ENCODE results near the gene SLC2A4RG.

SLC2A4RG gene

GRCh38 chr20:63739130-63740069 lies at the start of gene SLC2A4RG:
Gene SLC2A4RG, plus strand, starts transcription at chr20:63739776. Its CDS starts 137 bp downstream, at chr20:63739913.
- no peak for DNase-seq

- no peak for DNase-seq
Observed at GRCh38 chr20:63690003-63690897, 49.3 kb upstream of the SLC2A4RG start.

- no peak for DNase-seq
Observed at GRCh38 chr20:63690898-63691710, 48.5 kb upstream of the SLC2A4RG start.

- no peak for DNase-seq
Observed at GRCh38 chr20:63691711-63692435, 47.7 kb upstream of the SLC2A4RG start.

DNA sequence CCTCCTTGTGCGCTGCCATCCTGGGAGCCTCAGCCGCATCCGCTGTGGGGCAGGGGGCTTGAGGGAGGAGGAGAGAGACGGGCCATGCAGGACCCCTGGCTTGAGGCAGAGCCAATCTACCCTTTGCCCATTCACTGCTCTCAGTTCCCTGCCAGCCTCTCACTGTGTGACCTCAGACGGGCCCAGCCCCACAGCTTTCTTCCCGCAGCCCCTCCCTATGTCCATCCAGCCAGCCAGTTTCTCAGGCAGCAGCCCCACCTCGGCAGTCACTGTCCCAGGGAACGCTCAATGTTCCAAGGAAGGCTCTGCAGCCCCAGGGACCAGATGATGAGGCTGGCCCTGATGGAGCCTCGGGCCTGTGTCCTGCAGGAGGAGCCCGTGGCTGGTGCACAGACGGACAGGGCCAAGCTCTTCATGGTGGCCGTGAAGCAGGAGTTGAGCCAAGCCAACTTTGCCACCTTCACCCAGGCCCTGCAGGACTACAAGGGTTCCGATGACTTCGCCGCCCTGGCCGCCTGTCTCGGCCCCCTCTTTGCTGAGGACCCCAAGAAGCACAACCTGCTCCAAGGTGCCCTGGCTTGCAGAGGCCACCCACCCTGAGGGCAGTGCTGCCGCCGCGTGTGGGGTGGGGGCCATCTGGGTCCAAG lies 47.0 kb upstream of the SLC2A4RG start:
- DNase-seq, result no peak

DNA sequence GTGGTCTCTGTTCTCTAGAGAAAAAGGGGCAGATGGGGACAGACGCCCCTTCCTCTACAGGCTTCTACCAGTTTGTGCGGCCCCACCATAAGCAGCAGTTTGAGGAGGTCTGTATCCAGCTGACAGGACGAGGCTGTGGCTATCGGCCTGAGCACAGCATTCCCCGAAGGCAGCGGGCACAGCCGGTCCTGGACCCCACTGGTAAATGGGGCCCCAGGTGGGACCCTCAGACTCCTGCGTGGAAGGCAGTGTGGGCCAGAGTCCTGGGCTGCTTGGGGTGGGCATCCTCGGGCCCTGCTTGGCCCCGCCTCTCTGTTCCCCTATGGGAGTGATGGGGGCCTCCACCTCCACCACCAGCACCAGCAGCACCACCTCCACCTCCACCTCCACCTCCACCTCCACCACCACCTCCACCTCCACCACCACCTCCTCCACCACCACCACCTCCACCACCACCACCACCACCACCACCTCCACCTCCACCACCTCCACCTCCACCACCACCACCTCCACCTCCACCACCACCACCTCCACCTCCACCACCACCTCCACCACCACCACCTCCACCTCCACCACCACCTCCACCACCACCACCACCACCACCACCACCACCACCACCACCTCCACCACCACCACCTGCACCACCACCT lies 46.4 kb upstream of the SLC2A4RG start:
- DNase-seq, result no peak

DNA sequence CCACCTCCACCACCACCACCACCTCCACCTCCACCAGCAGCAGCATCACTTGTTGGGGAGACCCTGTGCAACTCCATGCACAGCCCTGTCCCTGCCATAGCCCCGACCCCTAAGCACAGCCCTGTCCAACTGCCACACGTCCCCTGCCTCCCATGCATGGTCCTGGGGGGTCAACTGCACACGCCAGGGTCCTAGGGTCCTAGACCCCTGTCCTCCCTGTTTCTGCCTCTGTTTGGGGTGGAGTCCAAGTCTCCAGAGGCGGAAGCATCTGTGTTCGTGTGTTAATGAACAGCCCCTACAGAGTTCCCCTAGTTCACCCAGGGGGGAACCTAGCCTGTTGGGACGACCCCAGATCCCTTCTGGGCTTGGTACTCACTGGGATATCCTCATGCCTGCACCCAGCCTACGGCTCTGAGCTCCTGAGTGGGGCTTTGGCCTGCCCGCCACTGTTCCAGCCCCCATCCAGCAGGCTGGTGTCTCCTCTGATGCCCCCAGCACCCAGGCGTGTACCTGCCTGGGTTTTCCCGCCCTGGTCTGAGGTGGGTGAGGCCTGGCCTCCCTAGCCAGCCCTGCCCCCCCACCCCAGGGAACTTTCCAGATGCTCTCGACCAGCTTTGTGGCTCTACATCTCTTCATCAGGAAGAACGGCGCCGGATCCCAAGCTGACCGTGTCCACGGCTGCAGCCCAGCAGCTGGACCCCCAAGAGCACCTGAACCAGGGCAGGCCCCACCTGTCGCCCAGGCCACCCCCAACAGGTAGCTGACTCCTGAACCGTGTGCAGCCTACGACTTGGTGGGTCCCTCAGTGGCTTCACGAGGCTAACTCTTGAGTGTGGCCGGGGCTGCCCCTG lies 45.6 kb upstream of the SLC2A4RG start:
- DNase-seq, result no peak

- DNase-seq, result no peak
Observed at GRCh38 chr20:63694584-63695423, 44.8 kb upstream of the SLC2A4RG start.

- no peak for DNase-seq
Observed at GRCh38 chr20:63695424-63696305, 43.9 kb upstream of the SLC2A4RG start.

GRCh38 chr20:63696306-63696627 lies 43.3 kb upstream of the SLC2A4RG start:
- DNase-seq, result no peak

- DNase-seq, result no peak
Observed at GRCh38 chr20:63696628-63697356, 42.8 kb upstream of the SLC2A4RG start, which contains the start of gene TNFRSF6B. Gene TNFRSF6B, plus strand, starts transcription at chr20:63696652. Its CDS starts 116 bp downstream, at chr20:63696768.

- DNase-seq, result no peak
Observed at GRCh38 chr20:63697357-63697867, 42.2 kb upstream of the SLC2A4RG start.

GRCh38 chr20:63697868-63698545 lies 41.6 kb upstream of the SLC2A4RG start:
- no peak for DNase-seq

DNA sequence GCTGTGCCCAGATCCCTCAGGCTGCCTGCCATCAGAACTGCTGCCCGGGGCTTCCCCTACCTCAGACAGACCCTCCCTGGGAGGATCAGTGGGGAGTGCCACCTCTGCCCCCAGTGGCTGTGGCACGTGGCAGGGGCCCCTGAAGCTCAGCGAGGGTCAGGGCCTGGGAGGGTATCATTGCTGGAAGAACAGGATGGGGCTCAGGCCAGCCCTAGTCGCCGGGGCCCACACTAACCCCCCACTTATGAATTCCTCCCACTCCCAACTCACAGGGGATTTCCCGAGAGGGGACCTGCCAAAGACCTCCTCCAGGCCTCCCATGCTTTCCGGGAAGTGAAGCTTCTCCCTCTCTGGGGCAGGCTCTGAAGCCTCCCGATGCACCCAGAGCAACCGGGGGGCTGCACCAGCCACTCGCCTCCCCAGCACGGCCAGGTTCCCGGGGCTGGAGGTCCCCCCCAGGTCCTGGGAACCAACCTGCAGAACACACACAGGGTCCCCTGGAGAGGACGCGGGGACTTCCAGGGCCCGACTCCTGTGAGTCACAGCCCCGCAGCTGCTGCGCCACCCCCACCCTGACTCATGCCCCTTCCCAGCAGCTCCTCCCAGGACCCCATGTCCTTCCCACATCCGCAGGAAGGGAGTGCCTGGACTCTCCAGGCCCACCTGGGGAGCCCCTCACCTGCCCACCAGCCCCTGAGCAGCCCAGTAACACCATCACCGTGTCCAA lies 40.7 kb upstream of the SLC2A4RG start:
- DNase-seq, result no peak

- no peak for DNase-seq
Observed at GRCh38 chr20:63699466-63700198, 39.9 kb upstream of the SLC2A4RG start.

Data from NCI-H2081 treated with DMSO at 0.1 percent for 48 hours (cell line).